Endometrial microvascular endothelial cells (primary cell): ENCODE results near the gene DNAH12. TPM values are rescaled to one million over a fixed set of nuclear protein-coding genes. Genes with fewer than 3 reads are reported as not detected.

Experiments used
- in situ Hi-C: cut with HindIII; loops from 2 replicates; pipeline ENCODE4 v1.10.0; 2017; ENCODE audit warnings: low sequenced_read_pairs, low pct_unique_long_range_greater_than_20kb; ENCODE audit errors: inconsistent ontology term
- total RNA-seq: library from RNA; depleted of rRNA; stranded (reverse); fragments of >200 nt; gene quantifications from one replicate; pipeline ENCODE4 v1.2.3, GENCODE V29; 2015; ENCODE audit errors: inconsistent ontology term

The DNAH12 gene, protein sequence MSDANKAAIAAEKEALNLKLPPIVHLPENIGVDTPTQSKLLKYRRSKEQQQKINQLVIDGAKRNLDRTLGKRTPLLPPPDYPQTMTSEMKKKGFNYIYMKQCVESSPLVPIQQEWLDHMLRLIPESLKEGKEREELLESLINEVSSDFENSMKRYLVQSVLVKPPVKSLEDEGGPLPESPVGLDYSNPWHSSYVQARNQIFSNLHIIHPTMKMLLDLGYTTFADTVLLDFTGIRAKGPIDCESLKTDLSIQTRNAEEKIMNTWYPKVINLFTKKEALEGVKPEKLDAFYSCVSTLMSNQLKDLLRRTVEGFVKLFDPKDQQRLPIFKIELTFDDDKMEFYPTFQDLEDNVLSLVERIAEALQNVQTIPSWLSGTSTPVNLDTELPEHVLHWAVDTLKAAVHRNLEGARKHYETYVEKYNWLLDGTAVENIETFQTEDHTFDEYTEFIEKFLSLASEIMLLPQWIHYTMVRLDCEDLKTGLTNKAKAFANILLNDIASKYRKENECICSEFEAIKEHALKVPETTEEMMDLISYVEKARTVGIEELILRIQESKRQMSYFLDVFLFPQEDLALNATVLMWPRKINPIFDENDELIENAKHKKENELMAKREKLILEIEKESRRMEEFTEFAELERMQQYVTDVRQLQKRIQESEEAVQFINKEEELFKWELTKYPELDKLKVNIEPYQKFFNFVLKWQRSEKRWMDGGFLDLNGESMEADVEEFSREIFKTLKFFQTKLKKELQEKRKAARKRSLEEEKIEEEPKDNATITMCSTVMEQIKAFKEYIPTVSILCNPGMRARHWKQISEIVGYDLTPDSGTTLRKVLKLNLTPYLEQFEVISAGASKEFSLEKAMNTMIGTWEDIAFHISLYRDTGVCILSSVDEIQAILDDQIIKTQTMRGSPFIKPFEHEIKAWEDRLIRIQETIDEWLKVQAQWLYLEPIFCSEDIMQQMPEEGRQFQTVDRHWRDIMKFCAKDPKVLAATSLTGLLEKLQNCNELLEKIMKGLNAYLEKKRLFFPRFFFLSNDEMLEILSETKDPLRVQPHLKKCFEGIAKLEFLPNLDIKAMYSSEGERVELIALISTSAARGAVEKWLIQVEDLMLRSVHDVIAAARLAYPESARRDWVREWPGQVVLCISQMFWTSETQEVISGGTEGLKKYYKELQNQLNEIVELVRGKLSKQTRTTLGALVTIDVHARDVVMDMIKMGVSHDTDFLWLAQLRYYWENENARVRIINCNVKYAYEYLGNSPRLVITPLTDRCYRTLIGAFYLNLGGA (N-terminal part only)
- total RNA-seq = 0.19 TPM

GRCh38 chr3:57544181-57545125, at the start of gene DNAH12:
Gene DNAH12 (minus strand): TSS chr3:57544344. CDS start chr3:57542870, 1,474 bp downstream.
- in situ Hi-C loops = no loop called here

GRCh38 chr3:57592306-57592705, 48.2 kb upstream of the DNAH12 start:
- in situ Hi-C loops = no loop called here

DNA sequence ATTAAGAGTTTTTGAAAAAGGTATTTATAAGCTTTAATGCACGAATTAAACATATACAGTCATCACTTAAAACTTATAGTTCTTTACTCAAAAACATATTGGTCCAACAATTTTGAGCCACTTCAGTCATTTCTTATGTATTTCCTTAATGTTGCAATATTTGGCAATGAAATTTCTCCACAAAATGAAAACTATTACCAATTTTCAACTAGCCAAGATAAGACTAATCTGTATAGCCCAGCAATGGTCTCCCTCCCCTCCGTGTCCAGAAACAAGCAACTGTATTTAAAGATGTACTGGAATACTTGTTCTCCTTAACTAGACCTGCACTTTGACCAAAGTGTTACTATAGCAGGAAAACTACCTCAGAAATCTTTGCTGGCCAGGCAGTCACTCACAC, 43.8 kb upstream of the DNAH12 start:
- in situ Hi-C loops = no loop called here

- in situ Hi-C loops = no loop called here
Measured at GRCh38 chr3:57586778-57587177, 42.6 kb upstream of the DNAH12 start.

- in situ Hi-C loops = no loop called here
Measured at GRCh38 chr3:57583544-57583943, 39.4 kb upstream of the DNAH12 start.

GRCh38 chr3:57582474-57583168, 38.5 kb upstream of the DNAH12 start:
- in situ Hi-C loops = no loop called here

DNA sequence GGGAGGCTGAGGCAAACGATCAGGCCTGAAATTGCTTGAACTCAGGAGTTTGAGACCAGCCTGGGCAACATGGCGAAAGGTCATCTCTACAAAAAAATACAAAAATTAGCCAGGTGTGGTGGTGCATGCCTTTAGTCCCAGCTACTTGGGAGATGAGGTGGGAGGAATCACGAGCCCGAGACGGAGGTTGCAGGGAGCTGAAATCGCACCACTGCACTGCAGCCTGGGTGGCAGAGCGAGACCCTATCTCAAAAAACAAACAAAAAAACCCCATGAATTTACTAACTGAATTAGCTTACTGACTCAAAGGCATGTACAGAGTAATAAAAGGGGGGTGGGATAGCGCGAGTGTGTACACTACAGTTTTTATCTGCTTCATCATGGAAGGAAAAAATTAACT, 33.7 kb upstream of the DNAH12 start:
- in situ Hi-C loops = no loop called here

GRCh38 chr3:57575966-57576626, 32.0 kb upstream of the DNAH12 start:
- in situ Hi-C loops = no loop called here

DNA sequence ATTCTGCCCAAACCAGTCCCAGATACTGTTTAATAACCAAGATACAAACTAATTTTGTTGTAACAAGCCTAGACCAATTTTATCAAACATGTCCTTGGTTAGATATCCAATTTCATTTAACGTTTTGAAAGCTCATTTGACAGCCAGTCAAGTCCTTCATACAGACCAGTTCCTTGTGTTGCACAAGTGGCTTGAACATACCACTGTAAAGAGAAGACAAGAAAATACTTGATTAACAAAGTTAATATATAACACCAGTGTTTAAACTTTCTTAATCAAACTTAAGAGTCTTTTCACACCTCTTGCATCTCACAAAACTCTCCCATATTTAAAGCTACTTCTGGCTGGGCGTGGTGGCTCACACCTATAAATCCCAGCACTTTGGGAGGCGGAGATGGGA, 28.0 kb upstream of the DNAH12 start:
- in situ Hi-C loops = no loop called here

GRCh38 chr3:57570878-57571277, 26.7 kb upstream of the DNAH12 start:
- in situ Hi-C loops = no loop called here

- in situ Hi-C loops = no loop called here
Measured at GRCh38 chr3:57569859-57570450, 25.8 kb upstream of the DNAH12 start.

DNA sequence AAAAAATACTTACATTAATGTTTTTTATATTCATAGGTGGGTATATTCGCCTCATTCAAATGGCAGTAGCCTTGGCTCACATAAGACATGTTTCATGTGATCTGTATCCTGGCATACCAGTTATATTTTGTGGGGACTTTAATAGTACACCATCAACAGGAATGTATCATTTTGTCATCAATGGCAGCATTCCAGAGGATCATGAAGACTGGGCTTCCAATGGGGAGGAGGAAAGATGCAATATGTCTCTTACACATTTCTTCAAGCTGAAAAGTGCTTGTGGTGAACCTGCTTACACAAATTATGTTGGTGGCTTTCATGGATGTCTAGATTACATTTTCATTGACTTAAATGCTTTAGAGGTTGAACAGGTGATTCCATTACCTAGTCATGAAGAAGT, 15.4 kb upstream of the DNAH12 start:
- in situ Hi-C loops = no loop called here

DNA sequence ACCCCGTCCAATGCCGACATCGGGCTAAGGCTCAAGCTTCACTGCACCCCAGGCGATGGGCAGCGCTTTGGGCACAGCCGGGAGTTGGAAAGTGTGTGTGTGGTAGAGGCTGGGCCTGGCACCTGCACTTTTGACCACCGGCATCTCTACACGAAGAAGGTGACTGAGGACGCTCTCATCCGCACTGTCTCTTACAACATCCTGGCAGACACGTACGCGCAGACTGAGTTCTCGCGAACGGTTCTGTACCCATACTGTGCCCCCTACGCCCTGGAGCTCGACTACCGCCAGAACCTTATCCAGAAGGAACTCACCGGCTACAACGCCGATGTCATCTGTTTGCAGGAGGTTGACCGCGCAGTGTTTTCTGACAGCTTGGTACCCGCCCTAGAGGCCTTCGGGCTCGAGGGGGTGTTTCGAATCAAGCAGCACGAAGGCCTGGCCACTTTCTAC, 13.0 kb upstream of the DNAH12 start:
- in situ Hi-C loops = no loop called here

- in situ Hi-C loops = no loop called here
Measured at GRCh38 chr3:57556459-57557084, 12.4 kb upstream of the DNAH12 start.

GRCh38 chr3:57555738-57556458, 11.8 kb upstream of the DNAH12 start, which contains the start of gene PDE12:
Gene PDE12 (plus strand): TSS chr3:57556274. CDS start chr3:57556380, 106 bp downstream.
- in situ Hi-C loops = no loop called here

GRCh38 chr3:57555306-57555705, 11.2 kb upstream of the DNAH12 start:
- in situ Hi-C loops = no loop called here
